Activated B cell treated with CpG ODN at 0.5 μM for 24 hours (primary cell): Measurements from ENCODE around the gene MRPL17. TPM values are rescaled to one million over a fixed set of nuclear protein-coding genes. Genes with fewer than 3 reads are reported as not detected.

ENCODE experiments used
- ATAC-seq: fragments of 200-7000 bp; cut with Tn5 transposase; one replicate; pipeline ENCODE4 v1.10.0; 2021; ENCODE audit warnings: low read depth, mild to moderate bottlenecking, moderate library complexity
- CTCF ChIA-PET: fragments of 350-600 bp; sonication (Branson Sonifier 250); formaldehyde crosslinking; loops from one replicate; lab custom pipeline; 2021; ENCODE audit warnings: antibody characterized with exemption; lab: Charles Lee
- POLR2A ChIA-PET: fragments of 350-600 bp; sonication (Branson Sonifier 250); formaldehyde crosslinking; loops from one replicate; lab custom pipeline; 2021; ENCODE audit warnings: antibody characterized with exemption; lab: Charles Lee
- DNase-seq: peaks from one replicate; pipeline ENCODE4 v3.0.0; 2022
- H3K27ac Mint-ChIP-seq: one replicate; pipeline ENCODE4 v1.8.0; 2020; ENCODE audit warnings: mixed read lengths
- H3K27me3 Mint-ChIP-seq: one replicate; pipeline ENCODE4 v1.8.0; 2021; ENCODE audit warnings: mixed read lengths
- H3K36me3 Mint-ChIP-seq: one replicate; pipeline ENCODE4 v1.8.0; 2021; ENCODE audit warnings: low read depth, mixed read lengths
- H3K4me1 Mint-ChIP-seq: one replicate; pipeline ENCODE4 v1.8.0; 2021; ENCODE audit warnings: mixed read lengths
- H3K4me3 Mint-ChIP-seq: one replicate; pipeline ENCODE4 v1.8.0; 2020; ENCODE audit warnings: mild to moderate bottlenecking, mixed read lengths
- H3K9me3 Mint-ChIP-seq: one replicate; pipeline ENCODE4 v1.8.0; 2020; ENCODE audit warnings: mixed read lengths
- CTCF ChIP-seq: fragments of 200-600 bp; IDR thresholded peaks from one replicate; pipeline ENCODE4 v1.8.0; 2022; ENCODE audit warnings: antibody characterized with exemption, mild to moderate bottlenecking
- intact Hi-C: fragments of 100-400 bp; cut with micrococcal nuclease; formaldehyde crosslinking; loops from one replicate; pipeline ENCODE4 v1.15.1; 2024
- total RNA-seq: library from RNA; stranded (reverse); gene quantifications from 2 replicates; pipeline ENCODE4 v1.2.3, GENCODE V29; 2022

The MRPL17 gene
- total RNA-seq, 1 donor from 2014 or later, result 34.1 TPM

- H3K27me3 Mint-ChIP-seq, result no peaks in the 10 kb centered on the region
- POLR2A ChIA-PET, result no interaction called here
- DNase-seq (no peak), ATAC-seq (no peak)
- intact Hi-C loops, result no loop called here
- no peaks in the 10 kb centered on the region for H3K4me1 Mint-ChIP-seq
- H3K36me3 Mint-ChIP-seq, result no peaks in the 10 kb centered on the region
- no peak overlapping the region for H3K4me3 Mint-ChIP-seq
- TF ChIP-seq CTCF, result no peak
- H3K27ac Mint-ChIP-seq, result no peak overlapping the region
- no peaks in the 10 kb centered on the region for H3K9me3 Mint-ChIP-seq
- CTCF ChIA-PET, result no interaction called here
Observed at GRCh38 chr11:6635082-6635932, 47.8 kb downstream of the MRPL17 start.

GRCh38 chr11:6634534-6634933, 48.6 kb downstream of the MRPL17 start:
- Mint-ChIP-seq H3K9me3 (no peaks in the 10 kb centered on the region), H3K27ac (no peak overlapping the region), H3K27me3 (no peaks in the 10 kb centered on the region), H3K36me3 (no peaks in the 10 kb centered on the region), H3K4me3 (no peak overlapping the region), H3K4me1 (no peaks in the 10 kb centered on the region)
- DNase-seq (no peak), ATAC-seq (no peak)
- intact Hi-C loops, result no loop called here
- no peak for TF ChIP-seq CTCF
- ChIA-PET POLR2A (no interaction called here), CTCF (no interaction called here)

- TF ChIP-seq CTCF, result no peak
- H3K27ac Mint-ChIP-seq, result no peak overlapping the region
- no peak overlapping the region for H3K4me3 Mint-ChIP-seq
- no peaks in the 10 kb centered on the region for H3K4me1 Mint-ChIP-seq
- ChIA-PET CTCF (no interaction called here), POLR2A (interaction anchor here (0.9 kb wide), 1 partner anchor 16 kb away, joined by 3 read pairs; no protein-coding TSS in a partner anchor)
- H3K36me3 Mint-ChIP-seq, result no peaks in the 10 kb centered on the region
- ATAC-seq (no peak), DNase-seq (no peak)
- H3K27me3 Mint-ChIP-seq, result no peaks in the 10 kb centered on the region
- H3K9me3 Mint-ChIP-seq, result no peaks in the 10 kb centered on the region
- intact Hi-C loops, result no loop called here
Observed at GRCh38 chr11:6633422-6634408, 49.4 kb downstream of the MRPL17 start.

GRCh38 chr11:6632116-6633073, 50.7 kb downstream of the MRPL17 start:
- no peak for ATAC-seq
- H3K4me3 Mint-ChIP-seq, result no peak overlapping the region
- no peaks in the 10 kb centered on the region for H3K27me3 Mint-ChIP-seq
- POLR2A ChIA-PET, result no interaction called here
- TF ChIP-seq CTCF, result no peak
- H3K27ac Mint-ChIP-seq, result no peak overlapping the region
- CTCF ChIA-PET, result no interaction called here
- no peaks in the 10 kb centered on the region for H3K36me3 Mint-ChIP-seq
- DNase-seq, result no peak
- intact Hi-C loops, result no loop called here
- peaks cover 10% of the 10 kb centered on the region for H3K4me1 Mint-ChIP-seq
- no peaks in the 10 kb centered on the region for H3K9me3 Mint-ChIP-seq
